ENCODE results near the gene CRYBG2. TPM values are rescaled to one million over a fixed set of nuclear protein-coding genes. Genes with fewer than 3 reads are reported as not detected.
A peak's percentile ranks its signal among the peaks of the same experiment; 100 is the strongest.

The CRYBG2 gene
- total and polyA plus RNA-seq, 2 of the 13 experiments (the other 11 are each of a cell fraction or from before 2014, with no cell fraction given): 1.3 to 2.9 TPM

DNA sequence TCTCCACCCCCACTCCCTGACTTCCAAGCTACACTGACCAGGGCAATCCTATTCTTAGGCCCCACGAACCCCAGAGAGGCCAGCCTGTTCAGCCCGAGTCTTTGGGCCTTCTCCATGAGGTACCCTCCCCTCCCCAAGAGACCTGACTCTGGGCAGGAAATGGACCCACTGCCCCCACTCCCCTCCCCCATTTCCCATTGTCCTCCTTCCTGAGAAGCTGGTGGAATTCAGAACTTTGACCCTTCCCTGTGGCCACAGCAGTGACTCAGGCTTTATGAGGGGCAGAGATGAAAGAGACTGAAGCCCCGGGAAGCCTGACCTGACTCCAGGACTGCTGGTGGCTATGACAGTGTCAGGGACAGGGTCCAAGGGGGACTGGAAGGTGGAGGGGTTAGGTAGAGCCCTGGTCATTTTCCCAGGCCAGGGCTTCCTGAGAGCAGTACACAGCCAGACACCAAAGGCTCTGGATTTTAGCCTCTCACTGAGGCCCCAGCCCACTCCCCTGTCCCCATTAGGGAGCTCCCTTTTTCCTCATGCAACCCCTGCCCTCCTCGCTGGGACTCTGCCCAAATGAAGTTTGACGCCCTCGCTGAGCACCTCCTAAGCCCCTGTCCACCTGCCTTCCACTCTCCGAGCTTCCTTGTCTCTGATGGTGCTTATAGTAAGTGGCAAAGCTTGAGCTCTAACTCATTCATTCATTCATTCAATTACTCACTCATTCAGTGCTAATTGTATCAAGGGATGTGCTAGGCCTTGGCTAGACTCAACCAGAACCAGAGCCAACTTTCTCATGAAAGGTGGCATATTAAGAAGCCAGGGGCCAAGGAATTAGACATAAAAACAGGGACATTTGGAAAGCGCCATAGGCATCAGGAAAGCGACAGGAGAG lies 3.0 kb downstream of the CRYBG2 start (continued):
- TF ChIP-seq, protein P1, sequence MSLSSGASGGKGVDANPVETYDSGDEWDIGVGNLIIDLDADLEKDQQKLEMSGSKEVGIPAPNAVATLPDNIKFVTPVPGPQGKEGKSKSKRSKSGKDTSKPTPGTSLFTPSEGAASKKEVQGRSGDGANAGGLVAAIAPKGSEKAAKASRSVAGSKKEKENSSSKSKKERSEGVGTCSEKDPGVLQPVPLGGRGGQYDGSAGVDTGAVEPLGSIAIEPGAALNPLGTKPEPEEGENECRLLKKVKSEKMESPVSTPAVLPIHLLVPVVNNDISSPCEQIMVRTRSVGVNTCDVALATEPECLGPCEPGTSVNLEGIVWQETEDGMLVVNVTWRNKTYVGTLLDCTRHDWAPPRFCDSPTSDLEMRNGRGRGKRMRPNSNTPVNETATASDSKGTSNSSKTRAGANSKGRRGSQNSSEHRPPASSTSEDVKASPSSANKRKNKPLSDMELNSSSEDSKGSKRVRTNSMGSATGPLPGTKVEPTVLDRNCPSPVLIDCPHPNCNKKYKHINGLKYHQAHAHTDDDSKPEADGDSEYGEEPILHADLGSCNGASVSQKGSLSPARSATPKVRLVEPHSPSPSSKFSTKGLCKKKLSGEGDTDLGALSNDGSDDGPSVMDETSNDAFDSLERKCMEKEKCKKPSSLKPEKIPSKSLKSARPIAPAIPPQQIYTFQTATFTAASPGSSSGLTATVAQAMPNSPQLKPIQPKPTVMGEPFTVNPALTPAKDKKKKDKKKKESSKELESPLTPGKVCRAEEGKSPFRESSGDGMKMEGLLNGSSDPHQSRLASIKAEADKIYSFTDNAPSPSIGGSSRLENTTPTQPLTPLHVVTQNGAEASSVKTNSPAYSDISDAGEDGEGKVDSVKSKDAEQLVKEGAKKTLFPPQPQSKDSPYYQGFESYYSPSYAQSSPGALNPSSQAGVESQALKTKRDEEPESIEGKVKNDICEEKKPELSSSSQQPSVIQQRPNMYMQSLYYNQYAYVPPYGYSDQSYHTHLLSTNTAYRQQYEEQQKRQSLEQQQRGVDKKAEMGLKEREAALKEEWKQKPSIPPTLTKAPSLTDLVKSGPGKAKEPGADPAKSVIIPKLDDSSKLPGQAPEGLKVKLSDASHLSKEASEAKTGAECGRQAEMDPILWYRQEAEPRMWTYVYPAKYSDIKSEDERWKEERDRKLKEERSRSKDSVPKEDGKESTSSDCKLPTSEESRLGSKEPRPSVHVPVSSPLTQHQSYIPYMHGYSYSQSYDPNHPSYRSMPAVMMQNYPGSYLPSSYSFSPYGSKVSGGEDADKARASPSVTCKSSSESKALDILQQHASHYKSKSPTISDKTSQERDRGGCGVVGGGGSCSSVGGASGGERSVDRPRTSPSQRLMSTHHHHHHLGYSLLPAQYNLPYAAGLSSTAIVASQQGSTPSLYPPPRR (CRISPR knock-in tag; IDR thresholded peaks at IDR 0.05; ENCODE audit: borderline replicate concordance): peak; percentile 95
- TF ChIP-seq ZNF749 (CRISPR knock-in tag; IDR thresholded peaks at IDR 0.05; ENCODE audit: borderline replicate concordance) (no peak), ZNF143 (CRISPR knock-in tag; IDR thresholded peaks at IDR 0.05) (peak; percentile 69; the same call in 1 of the 2 replicates), SAP130 (CRISPR knock-in tag; IDR thresholded peaks at IDR 0.05; ENCODE audit: low read depth) (peak; percentile 74), MYC (CRISPR knock-in tag; IDR thresholded peaks at IDR 0.05; ENCODE audit: borderline replicate concordance) (peak; percentile 63; the same call in 1 of the 2 replicates), TEAD3 (CRISPR knock-in tag; optimal IDR thresholded peaks at IDR 0.05; ENCODE audit: borderline replicate concordance) (peak; percentile 90), KLF11 (CRISPR knock-in tag; IDR thresholded peaks at IDR 0.05) (no peak), RBAK (CRISPR knock-in tag; IDR thresholded peaks at IDR 0.05) (0 out of 2 replicates have a peak, but pooled peaks have one; percentile 35), NR2F1 (CRISPR knock-in tag; IDR thresholded peaks at IDR 0.05) (peak; percentile 85 to 93), ZC3H13 (CRISPR knock-in tag; IDR thresholded peaks at IDR 0.05) (peak; percentile 62; the same call in 1 of the 2 replicates), PHF5A (CRISPR knock-in tag; IDR thresholded peaks at IDR 0.05; ENCODE audit: low read depth, unreplicated experiment) (peak; percentile 51)
- TF ChIP-seq, protein P2, sequence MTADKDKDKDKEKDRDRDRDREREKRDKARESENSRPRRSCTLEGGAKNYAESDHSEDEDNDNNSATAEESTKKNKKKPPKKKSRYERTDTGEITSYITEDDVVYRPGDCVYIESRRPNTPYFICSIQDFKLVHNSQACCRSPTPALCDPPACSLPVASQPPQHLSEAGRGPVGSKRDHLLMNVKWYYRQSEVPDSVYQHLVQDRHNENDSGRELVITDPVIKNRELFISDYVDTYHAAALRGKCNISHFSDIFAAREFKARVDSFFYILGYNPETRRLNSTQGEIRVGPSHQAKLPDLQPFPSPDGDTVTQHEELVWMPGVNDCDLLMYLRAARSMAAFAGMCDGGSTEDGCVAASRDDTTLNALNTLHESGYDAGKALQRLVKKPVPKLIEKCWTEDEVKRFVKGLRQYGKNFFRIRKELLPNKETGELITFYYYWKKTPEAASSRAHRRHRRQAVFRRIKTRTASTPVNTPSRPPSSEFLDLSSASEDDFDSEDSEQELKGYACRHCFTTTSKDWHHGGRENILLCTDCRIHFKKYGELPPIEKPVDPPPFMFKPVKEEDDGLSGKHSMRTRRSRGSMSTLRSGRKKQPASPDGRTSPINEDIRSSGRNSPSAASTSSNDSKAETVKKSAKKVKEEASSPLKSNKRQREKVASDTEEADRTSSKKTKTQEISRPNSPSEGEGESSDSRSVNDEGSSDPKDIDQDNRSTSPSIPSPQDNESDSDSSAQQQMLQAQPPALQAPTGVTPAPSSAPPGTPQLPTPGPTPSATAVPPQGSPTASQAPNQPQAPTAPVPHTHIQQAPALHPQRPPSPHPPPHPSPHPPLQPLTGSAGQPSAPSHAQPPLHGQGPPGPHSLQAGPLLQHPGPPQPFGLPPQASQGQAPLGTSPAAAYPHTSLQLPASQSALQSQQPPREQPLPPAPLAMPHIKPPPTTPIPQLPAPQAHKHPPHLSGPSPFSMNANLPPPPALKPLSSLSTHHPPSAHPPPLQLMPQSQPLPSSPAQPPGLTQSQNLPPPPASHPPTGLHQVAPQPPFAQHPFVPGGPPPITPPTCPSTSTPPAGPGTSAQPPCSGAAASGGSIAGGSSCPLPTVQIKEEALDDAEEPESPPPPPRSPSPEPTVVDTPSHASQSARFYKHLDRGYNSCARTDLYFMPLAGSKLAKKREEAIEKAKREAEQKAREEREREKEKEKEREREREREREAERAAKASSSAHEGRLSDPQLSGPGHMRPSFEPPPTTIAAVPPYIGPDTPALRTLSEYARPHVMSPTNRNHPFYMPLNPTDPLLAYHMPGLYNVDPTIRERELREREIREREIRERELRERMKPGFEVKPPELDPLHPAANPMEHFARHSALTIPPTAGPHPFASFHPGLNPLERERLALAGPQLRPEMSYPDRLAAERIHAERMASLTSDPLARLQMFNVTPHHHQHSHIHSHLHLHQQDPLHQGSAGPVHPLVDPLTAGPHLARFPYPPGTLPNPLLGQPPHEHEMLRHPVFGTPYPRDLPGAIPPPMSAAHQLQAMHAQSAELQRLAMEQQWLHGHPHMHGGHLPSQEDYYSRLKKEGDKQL (CRISPR knock-in tag; IDR thresholded peaks at IDR 0.05; ENCODE audit: low read depth): peak; percentile 86; the same call in 1 of the 2 replicates
- TF ChIP-seq, protein P3, sequence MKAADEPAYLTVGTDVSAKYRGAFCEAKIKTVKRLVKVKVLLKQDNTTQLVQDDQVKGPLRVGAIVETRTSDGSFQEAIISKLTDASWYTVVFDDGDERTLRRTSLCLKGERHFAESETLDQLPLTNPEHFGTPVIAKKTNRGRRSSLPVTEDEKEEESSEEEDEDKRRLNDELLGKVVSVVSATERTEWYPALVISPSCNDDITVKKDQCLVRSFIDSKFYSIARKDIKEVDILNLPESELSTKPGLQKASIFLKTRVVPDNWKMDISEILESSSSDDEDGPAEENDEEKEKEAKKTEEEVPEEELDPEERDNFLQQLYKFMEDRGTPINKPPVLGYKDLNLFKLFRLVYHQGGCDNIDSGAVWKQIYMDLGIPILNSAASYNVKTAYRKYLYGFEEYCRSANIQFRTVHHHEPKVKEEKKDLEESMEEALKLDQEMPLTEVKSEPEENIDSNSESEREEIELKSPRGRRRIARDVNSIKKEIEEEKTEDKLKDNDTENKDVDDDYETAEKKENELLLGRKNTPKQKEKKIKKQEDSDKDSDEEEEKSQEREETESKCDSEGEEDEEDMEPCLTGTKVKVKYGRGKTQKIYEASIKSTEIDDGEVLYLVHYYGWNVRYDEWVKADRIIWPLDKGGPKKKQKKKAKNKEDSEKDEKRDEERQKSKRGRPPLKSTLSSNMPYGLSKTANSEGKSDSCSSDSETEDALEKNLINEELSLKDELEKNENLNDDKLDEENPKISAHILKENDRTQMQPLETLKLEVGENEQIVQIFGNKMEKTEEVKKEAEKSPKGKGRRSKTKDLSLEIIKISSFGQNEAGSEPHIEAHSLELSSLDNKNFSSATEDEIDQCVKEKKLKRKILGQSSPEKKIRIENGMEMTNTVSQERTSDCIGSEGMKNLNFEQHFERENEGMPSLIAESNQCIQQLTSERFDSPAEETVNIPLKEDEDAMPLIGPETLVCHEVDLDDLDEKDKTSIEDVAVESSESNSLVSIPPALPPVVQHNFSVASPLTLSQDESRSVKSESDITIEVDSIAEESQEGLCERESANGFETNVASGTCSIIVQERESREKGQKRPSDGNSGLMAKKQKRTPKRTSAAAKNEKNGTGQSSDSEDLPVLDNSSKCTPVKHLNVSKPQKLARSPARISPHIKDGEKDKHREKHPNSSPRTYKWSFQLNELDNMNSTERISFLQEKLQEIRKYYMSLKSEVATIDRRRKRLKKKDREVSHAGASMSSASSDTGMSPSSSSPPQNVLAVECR (CRISPR knock-in tag; IDR thresholded peaks at IDR 0.05; ENCODE audit: borderline replicate concordance): peak; percentile 39; the same call in 1 of the 2 replicates
